Mammary epithelial cell (primary cell): Measurements from ENCODE around the gene AKT2.

Source experiments
- CTCF ChIP-seq, 2 donors: IDR thresholded peaks in 1 of 2; conservative IDR thresholded peaks in 1 of 2; 2 replicates each; pipeline ENCODE4 v1.5.1; 2011 to 2012; ENCODE audit warnings: inconsistent platforms in 2 of 2, low read length in 2 of 2, mild to moderate bottlenecking in 2 of 2, control low read depth in 1 of 2, low read depth in 1 of 2; ENCODE audit not compliant: insufficient read depth in 1 of 2; ENCODE audit errors: extremely low read depth in 1 of 2
- EZH2 ChIP-seq: IDR thresholded peaks from 2 replicates; pipeline ENCODE4 v1.6.1; 2012; ENCODE audit warnings: low read length, inconsistent platforms, borderline replicate concordance

DNA sequence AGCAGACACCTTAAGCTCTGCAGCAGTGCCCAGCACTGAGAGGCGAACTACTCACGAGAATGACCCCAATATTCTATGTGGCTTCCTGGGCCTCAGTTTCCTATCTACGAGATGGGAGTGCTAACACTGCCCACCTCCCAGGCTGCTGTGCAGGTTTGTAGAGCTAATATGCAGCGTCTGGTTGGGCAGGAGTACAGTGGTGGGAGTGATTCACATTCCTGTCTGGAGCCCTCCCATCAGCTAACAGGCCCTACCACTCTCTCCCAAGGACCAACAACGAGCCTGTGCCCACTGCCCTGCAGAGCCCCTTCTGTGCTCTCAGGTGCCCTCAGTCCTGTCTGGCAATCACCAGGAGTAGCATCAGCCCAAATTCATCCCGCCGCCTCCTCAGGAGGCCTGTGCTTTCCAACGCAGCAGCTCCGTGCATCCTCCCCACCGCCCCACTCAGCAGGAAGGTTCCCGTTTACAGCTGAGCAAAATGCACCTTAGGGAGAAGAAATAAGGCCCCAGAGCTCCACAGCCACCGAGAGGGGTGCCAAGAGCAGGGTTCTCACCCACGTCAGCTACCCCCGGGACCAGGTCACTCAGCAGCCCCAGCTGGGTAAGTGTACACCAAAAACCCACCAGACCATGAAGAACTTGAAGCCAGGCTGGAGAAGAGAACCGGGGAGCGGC is 6.6 kb downstream of the AKT2 start:
- TF ChIP-seq EZH2 (no peak), CTCF (conservative IDR thresholded peaks at IDR 0.05 in 1 of 2, IDR thresholded peaks at IDR 0.05 in 1 of 2; ENCODE audit: extremely low read depth in 1 of 2, insufficient read depth in 1 of 2, low read depth in 1 of 2, low read length in 2 of 2) (no peak)
